B cell (primary cell): ENCODE data around the gene SNAPC3. TPM values are rescaled to one million over a fixed set of nuclear protein-coding genes. Genes with fewer than 3 reads are reported as not detected.

Experiments
- ATAC-seq: fragments of 200-7000 bp; cut with Tn5 transposase; one replicate; pipeline ENCODE4 v1.10.0; 2021; ENCODE audit warnings: low read depth, mild to moderate bottlenecking, moderate number of reproducible peaks, moderate library complexity
- CTCF ChIA-PET: fragments of 350-600 bp; sonication (Branson Sonifier 250); formaldehyde crosslinking; loops from one replicate; lab custom pipeline; 2021; ENCODE audit warnings: antibody characterized with exemption, inconsistent platforms; lab: Charles Lee
- POLR2A ChIA-PET: fragments of 350-600 bp; sonication (Branson Sonifier 250); formaldehyde crosslinking; loops from one replicate; lab custom pipeline; 2021; ENCODE audit warnings: antibody characterized with exemption; lab: Charles Lee
- DNase-seq: peaks from one replicate; pipeline ENCODE4 v3.0.0; 2013
- H2AFZ ChIP-seq: 2 replicates; pipeline ENCODE4 v1.6.1; 2012; ENCODE audit warnings: mild to moderate bottlenecking, low read depth, low read length; ENCODE audit not compliant: insufficient read depth, poor library complexity, severe bottlenecking
- H3K27ac ChIP-seq, 2 donors: 1 replicate in 1 of 2; 2 replicates in 1 of 2; pipeline ENCODE4 v1.5.1; 2012 to 2013; ENCODE audit warnings: low read length in 2 of 2, mild to moderate bottlenecking in 2 of 2, moderate library complexity in 1 of 2
- H3K27me3 ChIP-seq, 4 experiments: fragments of 200-600 bp in 1 of 4; sonication (generic) in 1 of 4; replicated peaks in 1 of 4; 1 replicate in 2 of 4; 2 replicates in 2 of 4; pipeline versions ENCODE4 v1.6.1 to v1.7.0; 2013 to 2016; ENCODE audit warnings: low read length in 3 of 4, mild to moderate bottlenecking in 2 of 4, mixed read lengths in 1 of 4, moderate library complexity in 1 of 4; ENCODE audit not compliant: insufficient read depth in 4 of 4, control insufficient read depth in 3 of 4; ENCODE audit errors: control extremely low read depth in 1 of 4
- H3K36me3 ChIP-seq, 2 experiments: replicated peaks in 1 of 2; 1 replicate in 1 of 2; 2 replicates in 1 of 2; pipeline versions ENCODE4 v1.6.1 to v1.7.1; 2013; ENCODE audit warnings: low read length in 1 of 2; ENCODE audit not compliant: insufficient read depth in 2 of 2, control insufficient read depth in 1 of 2; ENCODE audit errors: control extremely low read depth in 1 of 2, extremely low read depth in 1 of 2
- H3K4me1 ChIP-seq, 2 donors: fragments of 200-600 bp in 1 of 2; sonication (generic) in 1 of 2; 1 replicate in 1 of 2; 2 replicates in 1 of 2; pipeline versions ENCODE4 v1.5.1 to v1.6.1; 2013 to 2017; ENCODE audit warnings: low read length in 2 of 2; ENCODE audit not compliant: control insufficient read depth in 2 of 2, insufficient read depth in 2 of 2
- H3K4me2 ChIP-seq: replicated peaks from 2 replicates; pipeline ENCODE3; 2012; ENCODE audit warnings: mild to moderate bottlenecking, low read depth, low read length; ENCODE audit not compliant: poor library complexity, severe bottlenecking
- H3K4me3 ChIP-seq, 5 experiments: fragments of 200-600 bp in 1 of 5; sonication (generic) in 1 of 5; 1 replicate in 3 of 5; 2 replicates in 2 of 5; pipeline versions ENCODE4 v1.5.1 to v1.7.0; 2011 to 2016; ENCODE audit warnings: low read length in 4 of 5, mild to moderate bottlenecking in 4 of 5, low read depth in 2 of 5, control low read depth in 1 of 5, moderate library complexity in 1 of 5; ENCODE audit not compliant: insufficient read depth in 1 of 5; ENCODE audit errors: control extremely low read depth in 1 of 5, extremely low read depth in 1 of 5
- H3K79me2 ChIP-seq: fragments of 200-600 bp; sonication (generic); one replicate; pipeline ENCODE4 v1.6.0; 2016; ENCODE audit warnings: low read length; ENCODE audit not compliant: control insufficient read depth, insufficient read depth
- H3K9ac ChIP-seq: fragments of 200-600 bp; sonication (generic); 2 replicates; pipeline ENCODE4 v1.6.1; 2017; ENCODE audit warnings: mild to moderate bottlenecking, low read length, moderate library complexity
- H3K9me3 ChIP-seq, 3 donors: one replicate each; pipeline versions ENCODE4 v1.6.1 to v1.7.1; 2013; ENCODE audit warnings: low read length in 2 of 3; ENCODE audit not compliant: control insufficient read depth in 2 of 3, insufficient read depth in 1 of 3; ENCODE audit errors: control extremely low read depth in 1 of 3
- H4K20me1 ChIP-seq: 2 replicates; pipeline ENCODE4 v1.6.0; 2012; ENCODE audit warnings: mild to moderate bottlenecking, low read length; ENCODE audit not compliant: insufficient read depth, control insufficient read depth, poor library complexity, severe bottlenecking
- H3K27ac Mint-ChIP-seq: one replicate; pipeline ENCODE4 v1.8.0; 2021; ENCODE audit warnings: mixed read lengths
- H3K27me3 Mint-ChIP-seq: one replicate; pipeline ENCODE4 v1.8.0; 2021; ENCODE audit warnings: mixed read lengths
- H3K4me1 Mint-ChIP-seq: one replicate; pipeline ENCODE4 v1.8.0; 2021; ENCODE audit warnings: mixed read lengths
- H3K4me3 Mint-ChIP-seq: one replicate; pipeline ENCODE4 v1.8.0; 2021; ENCODE audit warnings: mixed read lengths
- H3K9me3 Mint-ChIP-seq: one replicate; pipeline ENCODE4 v1.8.0; 2022; ENCODE audit warnings: mixed read lengths; ENCODE audit not compliant: insufficient read depth
- EZH2 ChIP-seq: IDR thresholded peaks from 2 replicates; pipeline ENCODE4 v1.6.1; 2012; ENCODE audit warnings: borderline replicate concordance, low read depth, mild to moderate bottlenecking, moderate library complexity, low read length; ENCODE audit not compliant: insufficient read depth, poor library complexity, severe bottlenecking
- WGBS: methylation state at CpG from one replicate; pipeline ENCODE4 v1.1.5; 2013; ENCODE audit warnings: missing lambda C conversion rate; ENCODE audit not compliant: insufficient coverage; 5-methylcytosine and 5-hydroxymethylcytosine counted together
- intact Hi-C: fragments of 100-400 bp; cut with micrococcal nuclease; formaldehyde crosslinking; loops from one replicate; pipeline ENCODE4 v1.10.0; 2022
- polyA plus RNA-seq: library from polyadenylated mRNA; depleted of rRNA; stranded (reverse); fragments of >200 nt; gene quantifications from 2 replicates; pipeline ENCODE4 v1.2.3, GENCODE V29; 2012
- total RNA-seq, 2 donors: library from RNA; stranded (reverse); fragments of 120-200 nt in 1 of 2; gene quantifications; 1 replicate in 1 of 2; 2 replicates in 1 of 2; pipeline versions ENCODE4 v1.2.3 to v1.2.4, GENCODE V29; 2013 to 2022
- TF ChIP-seq, protein P1 (sequence below): fragments of 200-600 bp; IDR thresholded peaks from one replicate; pipeline ENCODE4 v1.8.0; 2022; ENCODE audit warnings: antibody characterized with exemption, mild to moderate bottlenecking

SNAPC3 gene
- total and polyA plus RNA-seq, 2 donors (not counting 1 experiment from before 2014, with no cell fraction given): 16.6 to 48.3 TPM

DNA sequence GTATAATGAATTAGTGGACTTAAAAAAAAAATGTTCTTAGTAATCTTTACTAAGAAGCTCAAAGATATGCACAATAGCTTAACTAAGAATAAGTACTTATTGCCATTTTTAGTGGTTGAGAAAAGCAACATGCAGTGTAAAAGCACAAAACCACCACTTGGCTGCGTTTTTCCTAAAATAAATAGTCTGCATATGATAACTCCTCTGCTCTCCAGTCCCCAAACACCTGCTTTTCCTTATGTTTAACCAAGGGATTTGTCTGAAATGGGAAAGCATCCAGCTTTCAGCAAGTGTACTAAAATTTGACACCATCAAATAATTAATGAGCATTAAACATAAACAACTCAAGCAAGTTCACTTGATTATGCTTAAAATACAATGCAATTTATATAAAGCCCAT lies 46.7 kb downstream of the SNAPC3 start:
- no CpG with 5 or more reads among the region's 1 CpG for WGBS
- H2AFZ ChIP-seq: no peak overlapping the region
- H3K79me2 ChIP-seq: no peaks in the 10 kb centered on the region
- CTCF ChIA-PET: interaction anchor here (1.2 to 1.4 kb wide), 2 partner anchors 137 to 138 kb away, joined by 3 to 6 read pairs; no protein-coding TSS in a partner anchor
- H3K9me3 ChIP-seq: no peaks in the 10 kb centered on the region
- ATAC-seq (no peak), DNase-seq (no peak)
- peaks cover 17 to 66% of the 10 kb centered on the region in 2 experiments for H3K36me3 ChIP-seq
- no peaks in the 10 kb centered on the region for H3K27me3 ChIP-seq
- H3K4me2 ChIP-seq: no peak overlapping the region
- no peaks in the 10 kb centered on the region for H3K4me1 ChIP-seq
- TF ChIP-seq, protein P1, sequence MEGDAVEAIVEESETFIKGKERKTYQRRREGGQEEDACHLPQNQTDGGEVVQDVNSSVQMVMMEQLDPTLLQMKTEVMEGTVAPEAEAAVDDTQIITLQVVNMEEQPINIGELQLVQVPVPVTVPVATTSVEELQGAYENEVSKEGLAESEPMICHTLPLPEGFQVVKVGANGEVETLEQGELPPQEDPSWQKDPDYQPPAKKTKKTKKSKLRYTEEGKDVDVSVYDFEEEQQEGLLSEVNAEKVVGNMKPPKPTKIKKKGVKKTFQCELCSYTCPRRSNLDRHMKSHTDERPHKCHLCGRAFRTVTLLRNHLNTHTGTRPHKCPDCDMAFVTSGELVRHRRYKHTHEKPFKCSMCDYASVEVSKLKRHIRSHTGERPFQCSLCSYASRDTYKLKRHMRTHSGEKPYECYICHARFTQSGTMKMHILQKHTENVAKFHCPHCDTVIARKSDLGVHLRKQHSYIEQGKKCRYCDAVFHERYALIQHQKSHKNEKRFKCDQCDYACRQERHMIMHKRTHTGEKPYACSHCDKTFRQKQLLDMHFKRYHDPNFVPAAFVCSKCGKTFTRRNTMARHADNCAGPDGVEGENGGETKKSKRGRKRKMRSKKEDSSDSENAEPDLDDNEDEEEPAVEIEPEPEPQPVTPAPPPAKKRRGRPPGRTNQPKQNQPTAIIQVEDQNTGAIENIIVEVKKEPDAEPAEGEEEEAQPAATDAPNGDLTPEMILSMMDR: no peak
- Mint-ChIP-seq H3K27me3 (no peaks in the 10 kb centered on the region), H3K9me3 (no peaks in the 10 kb centered on the region), H3K4me3 (no peak overlapping the region), H3K27ac (no peak overlapping the region), H3K4me1 (no peaks in the 10 kb centered on the region)
- H3K4me3 ChIP-seq: no peak overlapping the region
- H3K9ac ChIP-seq: no peak overlapping the region
- H3K27ac ChIP-seq: no peak overlapping the region
- POLR2A ChIA-PET: no interaction called here
- H4K20me1 ChIP-seq: no peaks in the 10 kb centered on the region
- intact Hi-C loops: loop anchor here (5.0 kb wide), 1 partner anchor 42 kb away; no protein-coding TSS in a partner anchor

DNA sequence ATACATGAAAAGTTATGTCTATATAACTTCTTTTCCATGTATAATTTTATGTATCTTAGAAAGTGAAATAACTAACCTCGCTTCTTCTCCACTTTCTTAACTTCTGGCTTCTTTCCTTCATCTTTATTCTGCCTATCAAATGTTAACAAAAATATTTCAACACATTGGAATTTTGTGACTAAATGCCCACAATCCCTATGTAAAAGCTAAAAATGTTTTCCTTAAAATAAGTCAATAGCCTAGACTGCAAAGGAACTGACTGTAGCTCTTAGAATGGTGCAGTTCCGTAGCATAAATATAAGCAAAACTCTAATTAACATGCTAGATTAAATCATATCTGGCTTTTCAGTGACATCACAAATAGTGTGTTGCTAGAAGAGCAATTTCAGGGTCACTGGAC lies 47.2 kb downstream of the SNAPC3 start:
- no peak for TF ChIP-seq EZH2
- TF ChIP-seq, protein P1: no peak
- Histone ChIP-seq H3K9ac (no peak overlapping the region), H3K9me3 (no peaks in the 10 kb centered on the region), H3K36me3 (peaks cover 18 to 63% of the 10 kb centered on the region in 2 experiments), H3K4me2 (no peak overlapping the region), H3K4me3 (no peak overlapping the region), H3K27ac (no peak overlapping the region), H3K79me2 (no peaks in the 10 kb centered on the region), H4K20me1 (no peaks in the 10 kb centered on the region), H3K27me3 (no peaks in the 10 kb centered on the region), H2AFZ (no peak overlapping the region), H3K4me1 (no peaks in the 10 kb centered on the region)
- ATAC-seq (no peak), DNase-seq (no peak)
- POLR2A ChIA-PET: no interaction called here
- CTCF ChIA-PET: interaction anchor here (1.2 kb wide), 1 partner anchor 136 kb away, joined by 6 read pairs; no protein-coding TSS in a partner anchor
- Mint-ChIP-seq H3K27ac (no peak overlapping the region), H3K4me3 (no peak overlapping the region), H3K27me3 (no peaks in the 10 kb centered on the region), H3K4me1 (no peaks in the 10 kb centered on the region), H3K9me3 (no peaks in the 10 kb centered on the region)
- intact Hi-C loops: loop anchor here (5.0 kb wide), 2 partner anchors 37 to 43 kb away; no protein-coding TSS in a partner anchor
- no CpG with 5 or more reads among the region's 2 CpGs for WGBS
